ENCODE data around the gene LDHAL6B. TPM values are rescaled to one million over a fixed set of nuclear protein-coding genes. Genes with fewer than 3 reads are reported as not detected.

LDHAL6B gene
- total RNA-seq, 4 donors from 2014 or later, result not detected

DNA sequence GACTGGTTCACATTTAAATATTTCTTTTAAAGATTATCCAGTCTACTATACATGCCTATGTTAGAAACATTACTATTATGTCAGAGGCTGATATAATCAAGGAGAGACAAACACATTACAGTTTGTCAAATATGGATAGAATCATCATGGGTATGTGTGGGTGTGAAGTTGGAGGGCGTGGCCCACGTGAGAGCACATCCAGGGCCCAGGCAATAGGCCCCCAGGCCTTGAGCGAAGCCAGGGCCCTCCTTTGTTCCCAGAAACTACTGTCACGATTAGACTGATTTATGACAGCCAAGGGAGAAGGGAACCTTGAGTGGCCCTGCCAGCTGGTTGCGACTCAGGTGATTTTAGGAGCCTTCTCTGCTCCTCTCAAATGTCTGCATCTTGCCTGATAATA, 26.9 kb upstream of the LDHAL6B start:
- TF ChIP-seq, protein P1, sequence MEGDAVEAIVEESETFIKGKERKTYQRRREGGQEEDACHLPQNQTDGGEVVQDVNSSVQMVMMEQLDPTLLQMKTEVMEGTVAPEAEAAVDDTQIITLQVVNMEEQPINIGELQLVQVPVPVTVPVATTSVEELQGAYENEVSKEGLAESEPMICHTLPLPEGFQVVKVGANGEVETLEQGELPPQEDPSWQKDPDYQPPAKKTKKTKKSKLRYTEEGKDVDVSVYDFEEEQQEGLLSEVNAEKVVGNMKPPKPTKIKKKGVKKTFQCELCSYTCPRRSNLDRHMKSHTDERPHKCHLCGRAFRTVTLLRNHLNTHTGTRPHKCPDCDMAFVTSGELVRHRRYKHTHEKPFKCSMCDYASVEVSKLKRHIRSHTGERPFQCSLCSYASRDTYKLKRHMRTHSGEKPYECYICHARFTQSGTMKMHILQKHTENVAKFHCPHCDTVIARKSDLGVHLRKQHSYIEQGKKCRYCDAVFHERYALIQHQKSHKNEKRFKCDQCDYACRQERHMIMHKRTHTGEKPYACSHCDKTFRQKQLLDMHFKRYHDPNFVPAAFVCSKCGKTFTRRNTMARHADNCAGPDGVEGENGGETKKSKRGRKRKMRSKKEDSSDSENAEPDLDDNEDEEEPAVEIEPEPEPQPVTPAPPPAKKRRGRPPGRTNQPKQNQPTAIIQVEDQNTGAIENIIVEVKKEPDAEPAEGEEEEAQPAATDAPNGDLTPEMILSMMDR (IDR thresholded peaks at IDR 0.05; ENCODE audit: low read depth), result no peak

DNA sequence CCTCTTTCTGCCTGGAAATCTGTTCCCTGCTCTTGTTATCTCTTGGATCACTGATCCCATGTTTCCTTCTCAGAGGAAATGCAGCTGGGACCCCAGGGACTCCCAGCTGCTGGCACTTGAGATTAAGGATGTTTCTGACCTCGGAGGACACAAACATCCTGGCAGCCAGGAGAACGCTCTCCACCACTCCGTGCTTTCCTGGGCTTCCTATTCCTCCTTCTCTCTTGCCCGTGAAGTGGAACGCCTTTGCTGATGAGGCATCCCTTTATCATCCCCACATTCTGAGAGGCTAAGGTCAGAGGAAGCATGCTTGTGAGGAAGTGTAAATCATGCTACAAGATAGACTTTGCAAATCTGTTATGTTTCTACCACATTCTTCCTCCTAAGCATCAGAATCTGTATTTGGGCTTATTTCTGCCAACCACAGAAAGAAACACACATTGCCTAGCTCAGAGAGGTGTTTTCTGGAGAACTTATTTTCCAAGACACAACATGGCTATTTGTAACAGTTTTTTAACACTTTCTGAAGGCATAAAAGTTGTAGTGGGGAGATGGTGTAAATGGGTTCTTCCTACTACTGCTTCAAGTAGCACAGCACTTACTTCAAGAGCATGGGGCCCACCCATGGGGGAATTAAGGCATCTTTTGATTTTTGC, 25.6 kb upstream of the LDHAL6B start:
- TF ChIP-seq, protein P1 (IDR thresholded peaks at IDR 0.05; ENCODE audit: low read depth), result no peak

DNA sequence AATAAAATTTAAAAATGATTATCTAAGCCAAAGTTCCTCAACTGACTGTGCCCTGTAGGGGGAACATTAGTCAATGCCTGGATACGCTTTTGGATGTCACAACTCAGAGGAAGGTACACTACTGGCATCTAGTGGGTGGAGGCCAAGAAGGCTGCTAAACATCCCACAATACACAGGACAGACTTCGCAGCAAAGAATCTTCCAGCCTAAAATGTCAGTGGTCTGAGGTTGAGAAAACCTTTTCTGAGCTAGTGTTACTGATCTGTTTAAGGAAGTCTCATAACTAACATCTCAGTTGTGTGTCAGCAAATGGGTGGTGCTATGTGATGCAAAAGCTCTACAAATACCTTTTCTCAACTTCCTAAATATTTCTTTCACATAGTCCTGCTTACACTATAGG, 20.9 kb upstream of the LDHAL6B start:
- TF ChIP-seq, protein P1 (IDR thresholded peaks at IDR 0.05; ENCODE audit: low read depth), result no peak

DNA sequence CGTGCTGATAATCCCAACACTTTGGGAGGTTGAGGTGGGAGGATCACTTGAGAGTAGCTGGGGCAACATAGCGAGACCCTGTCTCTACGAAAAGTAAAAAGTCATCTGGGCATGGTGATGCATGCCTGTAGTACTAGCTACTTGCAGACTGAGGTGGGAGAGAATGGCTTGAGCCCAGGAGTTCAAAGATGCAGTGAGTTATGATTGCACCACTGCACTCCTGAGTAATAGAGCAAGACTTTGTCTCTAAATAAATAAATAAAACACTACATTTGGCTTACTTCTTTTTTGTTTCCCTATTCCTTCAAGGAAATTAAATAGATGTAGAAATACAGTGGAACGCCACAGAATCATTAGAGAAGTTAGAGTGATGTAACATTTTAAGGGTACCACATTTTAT, 20.1 kb upstream of the LDHAL6B start:
- TF ChIP-seq, protein P1 (IDR thresholded peaks at IDR 0.05; ENCODE audit: low read depth), result no peak

DNA sequence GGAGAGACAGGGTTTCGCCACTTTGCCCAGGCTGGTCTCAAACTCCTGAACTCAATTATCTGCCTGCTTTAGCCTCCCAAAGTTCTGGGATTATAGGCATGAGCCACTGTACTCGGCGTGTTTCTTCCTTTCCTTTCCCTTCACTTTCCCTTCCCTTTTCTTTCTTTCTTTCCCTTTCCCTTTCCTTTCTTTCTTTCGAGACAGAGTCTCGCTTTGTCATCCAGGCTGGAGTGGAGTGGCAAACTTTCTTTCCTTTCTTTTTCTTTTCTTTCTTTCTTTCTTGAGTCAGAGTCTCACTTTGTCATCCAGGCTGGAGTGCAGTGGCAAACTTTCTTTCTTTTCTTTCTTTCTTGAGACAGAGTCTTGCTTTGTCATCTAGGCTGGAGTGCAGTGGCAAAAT, 17.4 kb upstream of the LDHAL6B start:
- TF ChIP-seq, protein P1 (IDR thresholded peaks at IDR 0.05; ENCODE audit: low read depth), result no peak

DNA sequence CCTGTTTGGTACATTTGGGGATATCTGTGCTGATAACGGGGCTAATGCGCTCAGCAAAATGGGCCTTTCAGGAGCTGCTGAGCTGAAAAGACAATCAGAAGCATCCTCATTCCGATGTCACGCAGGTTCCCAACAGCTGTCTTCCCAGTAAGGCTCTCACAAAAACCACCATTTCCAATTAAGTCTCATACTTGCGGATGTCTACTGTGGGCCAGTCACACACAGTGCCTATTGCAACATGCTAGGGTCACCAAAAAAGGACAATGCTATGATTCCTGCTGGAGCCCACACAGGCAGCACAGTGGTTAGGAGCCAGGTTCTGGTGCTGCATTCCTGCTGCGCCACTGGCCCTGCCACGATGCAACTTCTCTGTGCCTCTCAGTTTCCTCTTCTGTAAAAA, 16.4 kb upstream of the LDHAL6B start:
- TF ChIP-seq, protein P1 (IDR thresholded peaks at IDR 0.05; ENCODE audit: low read depth), result no peak

DNA sequence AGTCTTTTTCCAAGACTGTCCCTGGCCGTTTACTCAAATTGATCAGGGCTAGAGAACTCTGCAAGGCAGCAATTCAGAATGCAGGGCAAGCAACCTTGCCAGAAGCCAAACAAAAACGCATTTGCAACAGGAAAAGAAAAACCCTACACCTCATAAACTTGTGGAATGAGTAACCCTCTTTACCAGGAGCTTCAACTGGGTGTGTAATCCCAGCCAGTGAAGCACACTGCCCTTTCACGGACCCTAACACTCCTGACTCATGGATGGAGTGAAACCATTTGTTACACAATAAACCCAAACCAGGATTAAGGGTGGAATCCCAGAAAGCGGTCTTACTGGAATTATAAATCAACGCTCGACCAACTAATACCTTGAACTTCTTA, 14.8 kb upstream of the LDHAL6B start:
- TF ChIP-seq, protein P1 (IDR thresholded peaks at IDR 0.05; ENCODE audit: low read depth), result no peak

Measured in subcutaneous adipose tissue (tissue), 4 donors.